HG03280 (cell line): ENCODE data around the gene CNTNAP2.
"Not testable (repeated sequence)": the region's sequence is repeated elsewhere in the genome, so short reads cannot be mapped to it uniquely, and the experiment has no call there.

Experiments
- ATAC-seq: cut with Tn5 transposase; IDR thresholded peaks from one replicate; pipeline ENCODE4 v1.9.1; 2021; ENCODE audit warnings: mild to moderate bottlenecking, moderate library complexity; ENCODE audit not compliant: unreplicated experiment

CNTNAP2 gene

DNA sequence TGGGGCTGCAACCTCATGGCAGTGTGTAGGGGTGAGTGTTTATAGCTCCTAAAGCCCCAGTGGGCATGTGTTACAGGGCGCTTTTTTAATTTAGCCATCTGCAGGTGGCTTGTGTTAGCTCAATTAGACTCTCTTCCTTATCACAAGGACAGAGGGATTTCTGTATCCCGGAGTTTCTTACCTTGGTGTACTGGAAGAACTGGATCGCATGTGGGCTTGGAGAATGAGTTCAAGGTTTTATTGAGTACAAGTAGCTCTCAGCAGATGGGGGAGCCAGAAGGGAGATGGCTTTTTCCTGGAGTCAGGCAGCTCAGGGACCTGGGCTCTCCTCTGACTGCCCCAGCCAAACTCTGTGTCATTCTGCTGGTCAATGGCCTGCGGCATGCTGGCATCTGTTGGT, 2320.4 kb downstream of the CNTNAP2 start:
- ATAC-seq = no peak

DNA sequence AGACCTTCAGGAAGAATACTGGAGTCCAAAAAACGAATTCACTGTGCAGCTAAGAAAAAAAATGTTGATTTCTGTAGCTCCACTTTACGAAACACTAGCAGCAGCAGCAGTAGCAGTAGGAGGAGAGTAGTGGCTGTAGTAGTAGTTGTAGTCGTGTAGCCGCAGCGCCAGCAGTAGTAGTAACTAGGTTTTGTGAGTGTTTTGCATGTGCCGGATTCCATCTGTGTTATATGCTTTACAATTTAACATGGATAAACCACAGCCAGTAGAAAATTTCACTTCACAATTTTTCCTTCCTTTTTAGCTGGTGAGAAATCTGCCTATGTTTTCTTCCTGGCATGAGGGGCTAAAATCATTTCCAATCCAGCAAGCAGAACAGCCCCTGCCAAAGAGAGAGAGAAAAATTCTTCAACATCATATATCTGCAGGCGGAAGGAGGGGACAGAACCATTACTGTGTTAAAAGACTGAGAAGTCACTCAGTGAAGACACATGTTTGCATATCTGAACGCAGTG, 2325.6 kb downstream of the CNTNAP2 start:
- no peak for ATAC-seq

DNA sequence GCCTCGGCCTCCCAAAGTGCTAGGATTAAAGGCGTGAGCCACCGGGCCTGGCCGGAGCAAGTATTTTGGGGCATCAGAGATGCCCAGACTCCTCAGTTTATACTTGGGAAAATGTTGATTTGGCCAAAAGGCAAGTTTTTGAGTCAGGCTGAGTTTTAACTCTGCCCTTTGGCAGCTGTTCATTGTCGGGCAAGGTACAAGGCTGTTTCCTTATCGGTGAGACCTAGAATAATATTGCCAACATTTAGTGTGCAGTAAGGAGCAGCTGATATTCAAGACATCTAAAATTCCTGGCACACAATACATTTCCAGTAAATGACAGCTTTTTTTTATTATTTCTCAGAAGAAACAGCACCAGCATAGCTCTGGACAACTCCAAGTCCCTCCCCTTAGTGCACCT, 2326.3 kb downstream of the CNTNAP2 start:
- no peak for ATAC-seq

- no peak for ATAC-seq
Observed at GRCh38 chr7:148445260-148446044, 2328.9 kb downstream of the CNTNAP2 start.

DNA sequence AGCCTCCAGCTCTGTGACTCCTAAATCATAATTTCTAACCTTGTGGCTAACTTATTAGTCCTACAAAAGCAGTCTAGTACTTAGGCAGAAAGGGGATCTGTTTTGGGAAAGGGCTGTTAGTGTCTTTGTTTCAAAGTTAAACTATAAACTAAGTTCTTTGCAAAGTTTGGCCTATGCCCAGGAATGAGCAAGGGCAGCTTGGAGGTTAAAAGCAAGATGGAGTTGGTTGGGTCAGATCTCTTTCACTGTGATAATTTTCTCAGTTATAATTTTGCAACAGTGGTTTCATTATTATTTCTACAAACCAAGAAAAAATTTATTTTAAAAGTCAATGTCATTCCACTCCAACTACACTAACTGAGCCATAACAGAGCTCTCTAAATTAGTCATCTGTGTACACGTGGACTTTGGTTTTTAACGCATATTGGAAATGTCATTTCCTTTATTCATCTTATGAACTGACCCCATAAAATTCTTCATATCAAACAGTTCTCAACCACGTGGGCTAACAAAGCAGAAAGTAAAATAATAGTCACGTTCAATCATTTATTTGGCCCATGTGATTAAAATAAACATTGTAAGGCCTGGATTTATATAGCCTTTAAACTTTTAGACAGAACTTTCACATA, 2330.7 kb downstream of the CNTNAP2 start:
- ATAC-seq = peak; percentile 76

DNA sequence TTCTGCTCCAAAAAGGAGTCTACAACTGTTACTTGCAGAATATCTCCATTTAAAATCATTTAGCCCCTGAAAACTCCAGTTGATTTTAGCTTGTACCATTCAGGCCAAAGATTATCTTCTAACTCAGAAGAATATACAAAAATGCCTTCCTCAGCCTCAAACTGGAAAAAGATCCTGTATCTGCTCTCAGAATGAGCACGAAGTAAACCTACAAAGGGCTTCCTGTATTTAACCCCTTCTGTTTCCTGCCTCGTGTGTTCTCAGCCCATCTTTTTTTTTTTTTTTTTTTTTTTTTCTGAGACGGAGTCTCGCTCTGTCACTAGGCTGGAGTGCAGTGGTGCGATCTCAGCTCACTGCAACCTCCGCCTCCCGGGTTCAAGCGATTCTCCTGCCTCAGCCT, 2334.9 kb downstream of the CNTNAP2 start:
- not testable (repeated sequence) for ATAC-seq

GRCh38 chr7:148456351-148456750, 2339.8 kb downstream of the CNTNAP2 start:
- no peak for ATAC-seq

DNA sequence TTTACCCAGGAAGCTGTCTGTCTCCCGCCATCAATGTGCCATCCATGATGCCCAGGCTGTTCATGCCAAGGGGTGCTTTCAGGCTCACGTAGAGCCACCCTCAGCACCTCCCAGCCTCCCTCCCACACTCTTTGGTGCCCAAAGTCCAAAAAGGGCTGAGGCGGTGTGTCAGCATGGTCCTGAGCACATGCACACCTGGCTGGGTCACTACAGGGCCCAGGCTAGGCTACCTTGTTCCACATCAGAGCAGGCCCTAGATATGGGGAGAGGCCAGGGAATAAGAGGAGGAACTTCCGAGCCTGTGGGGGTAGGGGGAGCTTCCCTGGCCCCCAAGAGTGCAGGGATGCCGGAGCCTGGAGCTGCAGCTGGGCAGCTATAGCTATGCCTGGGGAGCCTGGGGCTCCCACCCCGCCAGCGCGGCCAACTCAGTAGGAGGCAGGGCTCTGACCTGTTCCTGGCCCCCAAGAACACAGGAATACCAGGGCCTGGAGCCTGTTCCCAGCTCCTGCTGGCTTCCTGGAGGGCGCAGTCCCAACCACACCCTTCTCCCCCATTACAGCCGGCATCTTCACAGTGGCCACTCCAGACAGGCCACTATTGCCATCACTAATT, 2340.8 kb downstream of the CNTNAP2 start:
- ATAC-seq = no peak

DNA sequence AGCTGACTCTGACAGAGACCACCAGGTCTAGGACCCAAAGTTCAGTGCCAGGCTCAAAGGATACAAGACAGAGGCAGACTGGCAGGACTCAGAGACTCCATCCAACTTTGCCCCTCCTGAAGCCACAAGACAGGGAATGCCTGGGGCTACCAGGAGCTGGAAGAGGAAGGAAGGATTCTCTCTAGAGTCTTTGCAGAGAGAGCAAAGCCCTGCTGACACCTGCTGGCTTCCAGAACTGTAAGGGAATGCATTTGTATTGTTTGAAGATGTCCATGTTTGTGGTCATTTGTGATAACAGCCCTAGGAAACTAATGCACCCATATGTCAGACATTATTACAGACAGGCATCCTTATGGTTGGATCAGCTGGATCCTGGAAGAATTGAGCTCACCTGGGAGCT, 2341.7 kb downstream of the CNTNAP2 start:
- ATAC-seq = no peak

- ATAC-seq = no peak
Observed at GRCh38 chr7:148461392-148462179, 2345.0 kb downstream of the CNTNAP2 start.

GRCh38 chr7:148462774-148463173, 2346.2 kb downstream of the CNTNAP2 start:
- ATAC-seq = not testable (repeated sequence)

- ATAC-seq = no peak
Observed at GRCh38 chr7:148463210-148463609, 2346.6 kb downstream of the CNTNAP2 start.

DNA sequence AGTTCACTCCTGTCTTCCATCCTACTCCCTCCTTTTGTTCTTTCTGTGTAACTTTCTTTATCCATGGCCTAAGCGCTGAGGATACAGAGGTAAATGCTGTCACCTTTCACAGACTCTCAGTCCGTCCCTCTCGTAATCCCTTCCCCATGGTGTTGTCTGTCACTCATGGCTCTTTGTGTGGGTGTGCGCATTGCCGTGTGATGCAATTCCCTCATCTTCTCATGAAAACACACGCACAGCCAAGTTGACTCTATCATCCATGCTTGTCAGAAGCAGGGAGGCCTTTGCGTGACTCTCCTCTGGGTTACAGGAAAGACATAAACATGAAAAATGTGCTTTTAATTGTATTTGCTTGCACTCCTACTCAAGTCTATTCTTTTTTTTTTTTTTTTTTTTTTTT, 2348.3 kb downstream of the CNTNAP2 start:
- no peak for ATAC-seq

DNA sequence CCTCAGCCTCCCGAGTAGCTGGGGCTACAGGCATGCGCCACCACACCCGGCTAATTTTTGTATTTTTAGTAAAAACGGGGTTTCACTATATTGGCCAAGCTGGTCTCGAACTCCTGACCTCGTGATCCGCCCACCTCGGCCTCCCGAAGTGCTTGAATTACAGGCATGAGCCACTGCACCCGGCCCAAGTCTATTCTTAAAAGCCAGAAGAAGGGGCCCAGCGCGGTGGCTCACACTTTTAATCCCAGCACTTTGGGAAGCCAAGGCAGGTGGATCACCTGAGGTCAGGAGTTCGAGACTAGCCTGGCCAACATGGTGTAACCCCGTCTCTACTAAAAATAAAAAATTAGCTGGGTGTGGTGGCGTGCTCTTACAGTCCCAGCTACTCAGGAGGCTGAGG, 2348.8 kb downstream of the CNTNAP2 start:
- not testable (repeated sequence) for ATAC-seq

GRCh38 chr7:148466120-148466519, 2349.5 kb downstream of the CNTNAP2 start:
- no peak for ATAC-seq

DNA sequence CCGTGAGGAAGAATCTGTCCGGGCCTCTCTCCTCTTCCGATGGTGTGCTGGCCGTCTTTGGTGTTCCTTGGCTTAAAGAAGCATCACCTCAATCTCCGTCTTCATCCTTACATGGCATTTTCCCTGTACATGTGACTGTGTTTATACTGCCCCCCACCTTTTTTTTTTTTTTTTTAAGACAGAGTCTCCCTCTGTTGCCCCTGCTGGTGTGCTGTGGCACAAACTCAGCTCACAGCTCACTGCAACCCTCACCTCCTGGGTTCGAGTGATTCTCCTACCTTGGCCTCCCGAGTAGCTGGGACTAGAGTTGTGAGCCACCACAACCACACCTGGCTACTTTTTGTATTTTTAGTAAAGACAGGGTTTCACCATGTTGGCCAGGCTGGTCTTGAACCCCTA, 2352.1 kb downstream of the CNTNAP2 start:
- no peak for ATAC-seq
